ENCODE results near the gene DCST1.

Gene DCST1

DNA sequence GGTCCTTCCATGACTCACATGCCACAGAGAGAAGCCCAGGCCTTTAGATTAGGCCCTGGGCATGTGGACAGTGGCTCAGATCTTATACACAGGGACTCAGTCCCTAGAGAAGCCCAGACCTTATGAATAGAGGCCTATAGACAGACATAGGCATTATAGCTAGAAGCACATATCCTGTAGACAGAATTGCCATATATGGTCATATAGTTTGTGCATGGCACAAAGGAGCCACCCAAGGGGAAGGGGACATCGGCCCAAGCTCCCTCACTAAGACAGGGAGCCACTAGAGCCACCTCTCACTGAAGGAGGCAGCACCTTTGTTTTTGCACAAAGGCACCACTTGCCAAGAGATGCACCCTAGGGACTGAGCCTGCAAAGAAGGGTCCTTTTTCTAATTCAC lies 42.7 kb downstream of the DCST1 start:
- Histone ChIP-seq H3K27me3 (ENCODE audit: insufficient read depth, low read length) (peaks cover 1% of the 10 kb centered on the region), H3K9me3 (ENCODE audit: low read length) (no peaks in the 10 kb centered on the region), H3K4me1 (ENCODE audit: insufficient read depth, low read length) (peaks cover 48% of the 10 kb centered on the region), H3K36me3 (ENCODE audit: insufficient read depth, low read length) (no peaks in the 10 kb centered on the region), H3K4me3 (ENCODE audit: low read length) (no peak overlapping the region), H2AFZ (ENCODE audit: low read depth, low read length) (no peak overlapping the region)

DNA sequence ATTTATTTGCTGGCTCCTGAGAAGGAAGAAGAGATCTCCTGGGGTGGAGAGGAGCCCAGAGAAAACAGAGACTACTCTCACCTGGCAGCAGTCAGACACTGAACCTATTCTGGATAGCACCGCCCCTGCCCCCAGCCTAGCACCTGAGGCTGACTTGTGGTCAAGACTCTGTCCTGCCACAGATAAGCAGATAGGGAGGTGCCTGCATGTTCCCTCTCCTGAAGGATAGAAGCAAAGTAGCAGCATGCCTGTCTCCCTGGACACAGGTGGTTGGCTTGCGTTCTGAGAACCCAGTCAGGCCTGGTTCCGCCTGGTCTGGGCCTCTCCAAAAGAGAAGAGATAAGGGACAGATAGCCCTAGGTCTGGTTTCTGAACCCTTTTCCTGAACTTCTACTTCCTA lies 43.7 kb downstream of the DCST1 start:
- Histone ChIP-seq H3K36me3 (ENCODE audit: insufficient read depth, low read length) (no peaks in the 10 kb centered on the region), H3K9me3 (ENCODE audit: low read length) (no peaks in the 10 kb centered on the region), H3K27me3 (ENCODE audit: insufficient read depth, low read length) (peaks cover 4% of the 10 kb centered on the region), H3K4me1 (ENCODE audit: insufficient read depth, low read length) (peaks cover 47% of the 10 kb centered on the region), H3K4me3 (ENCODE audit: low read length) (no peak overlapping the region), H2AFZ (ENCODE audit: low read depth, low read length) (no peak overlapping the region)

DNA sequence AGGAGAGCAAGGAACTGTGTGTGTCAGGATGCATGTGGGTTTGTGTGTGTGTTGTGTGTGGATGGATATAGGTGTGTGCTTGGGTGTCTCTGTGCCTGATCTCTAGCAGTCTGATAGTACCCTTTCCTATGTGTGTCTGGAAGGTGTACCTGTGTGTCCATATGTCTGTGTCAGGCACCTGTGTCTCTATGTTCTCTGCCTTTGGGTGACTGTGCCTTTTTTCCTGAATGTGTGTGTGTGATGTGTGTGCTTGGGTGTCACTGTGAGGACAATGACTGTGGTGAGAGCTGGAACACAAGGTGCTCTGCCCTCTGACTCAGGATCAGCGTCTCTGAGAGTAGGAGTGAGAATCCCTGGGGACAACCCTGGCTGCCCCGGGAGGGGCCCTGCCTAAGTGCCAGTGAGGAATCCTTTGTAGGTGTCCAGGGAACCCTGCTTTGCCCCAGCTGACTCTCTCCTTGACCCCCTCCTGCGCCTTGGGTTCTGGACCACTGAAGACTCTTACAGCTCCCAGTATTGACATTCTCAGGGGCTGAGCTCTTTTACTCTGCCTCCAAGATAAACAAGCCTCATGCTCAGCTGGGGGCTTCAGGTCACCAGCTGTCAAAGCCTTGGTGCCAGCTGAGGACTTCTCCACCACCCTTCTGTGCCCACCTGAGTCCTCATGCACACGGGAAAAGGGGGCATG lies 44.3 kb downstream of the DCST1 start:
- Histone ChIP-seq H2AFZ (ENCODE audit: low read depth, low read length) (no peak overlapping the region), H3K27me3 (ENCODE audit: insufficient read depth, low read length) (peaks cover 10% of the 10 kb centered on the region), H3K9me3 (ENCODE audit: low read length) (no peaks in the 10 kb centered on the region), H3K36me3 (ENCODE audit: insufficient read depth, low read length) (no peaks in the 10 kb centered on the region), H3K4me1 (ENCODE audit: insufficient read depth, low read length) (peaks cover 52% of the 10 kb centered on the region), H3K4me3 (ENCODE audit: low read length) (peak overlapping the region; percentile 74)

DNA sequence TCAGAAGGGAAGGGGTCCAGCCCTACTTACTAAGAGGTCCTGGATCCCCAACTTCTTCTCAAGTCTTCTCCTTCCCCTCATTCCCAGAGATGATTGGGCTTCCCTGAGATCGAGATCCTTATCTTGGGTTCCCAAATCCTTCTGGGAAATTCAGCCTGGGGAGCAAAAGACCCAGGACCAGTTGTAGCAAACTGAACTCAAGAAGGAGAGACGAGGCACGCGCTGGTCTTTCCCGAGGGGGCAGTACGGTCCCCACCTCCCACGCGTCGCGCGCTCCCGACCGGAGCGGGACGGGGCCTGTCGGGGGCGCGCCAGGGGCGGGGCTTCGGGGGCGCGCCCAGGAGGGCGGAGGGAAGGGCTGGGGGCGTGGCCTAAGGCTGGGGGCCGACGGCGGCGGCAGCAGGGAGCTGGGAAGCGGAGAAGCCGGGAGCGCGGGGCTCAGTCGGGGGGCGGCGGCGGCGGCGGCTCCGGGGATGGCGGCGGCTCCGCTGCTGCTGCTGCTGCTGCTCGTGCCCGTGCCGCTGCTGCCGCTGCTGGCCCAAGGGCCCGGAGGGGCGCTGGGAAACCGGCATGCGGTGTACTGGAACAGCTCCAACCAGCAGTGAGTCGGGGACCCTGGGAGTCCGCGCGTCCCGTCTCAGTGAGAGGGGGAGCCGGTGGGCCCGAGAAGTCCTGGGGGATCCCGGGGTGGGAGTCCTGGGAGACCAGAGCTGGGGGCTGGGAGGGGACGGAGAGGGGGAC lies 45.0 kb downstream of the DCST1 start, which contains the start of gene EFNA3:
EFNA3 (plus strand) TSS at position 369 of the 741 bp plus-strand sequence; CDS start at position 474, 105 bp downstream.
- Histone ChIP-seq H3K4me1 (ENCODE audit: insufficient read depth, low read length) (peaks cover 58% of the 10 kb centered on the region), H3K36me3 (ENCODE audit: insufficient read depth, low read length) (no peaks in the 10 kb centered on the region), H3K4me3 (ENCODE audit: low read length) (peak within 1 kb of the TSS; percentile 74), H2AFZ (ENCODE audit: low read depth, low read length) (peak within 1 kb of the TSS; percentile 59), H3K27me3 (ENCODE audit: insufficient read depth, low read length) (peaks cover 15% of the 10 kb centered on the region), H3K9me3 (ENCODE audit: low read length) (no peaks in the 10 kb centered on the region)

DNA sequence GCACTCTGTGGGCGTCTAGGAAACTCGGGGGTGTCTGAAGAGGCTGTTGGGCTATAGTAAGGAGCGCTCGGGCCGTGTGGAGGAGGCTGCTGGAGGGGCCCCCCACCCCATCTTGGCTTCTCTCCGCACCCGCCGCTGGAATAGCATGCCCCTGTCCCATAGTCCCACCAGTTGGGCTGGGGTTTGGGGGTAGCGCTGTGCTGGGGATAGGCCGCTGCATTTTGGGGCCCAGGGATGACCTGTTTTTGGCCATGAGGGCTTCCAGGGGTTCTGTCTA lies 45.5 kb downstream of the DCST1 start:
- H3K27me3 ChIP-seq (ENCODE audit: insufficient read depth, low read length), result peaks cover 15% of the 10 kb centered on the region

DNA sequence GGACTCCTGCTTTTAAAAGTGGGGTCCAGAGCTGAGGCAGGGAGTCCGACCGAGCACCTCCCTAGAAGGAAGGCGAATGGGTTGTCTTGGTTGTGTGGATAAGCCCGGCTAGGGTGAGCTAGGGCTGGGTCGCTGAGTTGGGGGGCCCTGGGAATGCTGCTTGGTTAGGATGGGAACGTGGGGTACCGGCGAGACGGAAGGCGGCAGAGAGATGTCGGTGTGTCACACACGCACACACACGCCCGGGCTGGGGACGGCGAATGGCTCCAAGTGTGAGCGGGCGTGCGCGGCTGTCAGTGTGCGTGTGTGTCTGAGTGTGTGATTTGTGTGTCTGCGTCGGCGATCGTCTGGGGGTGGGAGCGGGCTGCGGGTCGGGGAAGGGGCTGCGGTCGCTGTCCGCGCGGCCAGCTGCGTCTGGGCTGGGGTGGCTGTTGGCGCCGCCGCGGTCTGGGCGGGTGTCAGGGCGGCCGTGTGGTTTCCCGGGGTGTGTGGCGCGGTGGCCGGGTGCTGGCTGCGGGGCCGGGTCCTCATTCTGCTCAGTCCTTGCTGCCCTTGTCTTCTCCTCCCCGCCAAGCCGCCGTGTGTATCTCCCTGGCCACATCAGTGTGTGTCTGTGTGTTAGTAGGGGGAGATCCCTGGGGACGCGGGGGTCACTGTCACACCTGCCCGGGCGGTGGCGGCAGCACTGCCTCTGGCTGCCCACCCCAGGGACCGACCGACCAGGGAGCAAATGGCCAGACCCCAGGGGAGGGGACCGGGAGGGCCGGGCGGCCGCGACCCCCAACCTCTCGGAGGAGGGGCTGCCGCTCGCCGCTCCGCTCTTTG lies 46.1 kb downstream of the DCST1 start:
- Histone ChIP-seq H3K36me3 (ENCODE audit: insufficient read depth, low read length) (no peaks in the 10 kb centered on the region), H3K27me3 (ENCODE audit: insufficient read depth, low read length) (peaks cover 15% of the 10 kb centered on the region), H3K4me1 (ENCODE audit: insufficient read depth, low read length) (peaks cover 66% of the 10 kb centered on the region), H3K9me3 (ENCODE audit: low read length) (no peaks in the 10 kb centered on the region), H2AFZ (ENCODE audit: low read depth, low read length) (peak overlapping the region; percentile 59), H3K4me3 (ENCODE audit: low read length) (peak overlapping the region; percentile 74)

More for the DNA sequence above, 45.5 kb downstream of the DCST1 start:
- Histone ChIP-seq H3K9me3 (ENCODE audit: low read length) (no peaks in the 10 kb centered on the region), H3K4me1 (ENCODE audit: insufficient read depth, low read length) (peaks cover 63% of the 10 kb centered on the region), H3K36me3 (ENCODE audit: insufficient read depth, low read length) (no peaks in the 10 kb centered on the region), H3K4me3 (ENCODE audit: low read length) (peak overlapping the region; percentile 74), H2AFZ (ENCODE audit: low read depth, low read length) (peak overlapping the region; percentile 6)

DNA sequence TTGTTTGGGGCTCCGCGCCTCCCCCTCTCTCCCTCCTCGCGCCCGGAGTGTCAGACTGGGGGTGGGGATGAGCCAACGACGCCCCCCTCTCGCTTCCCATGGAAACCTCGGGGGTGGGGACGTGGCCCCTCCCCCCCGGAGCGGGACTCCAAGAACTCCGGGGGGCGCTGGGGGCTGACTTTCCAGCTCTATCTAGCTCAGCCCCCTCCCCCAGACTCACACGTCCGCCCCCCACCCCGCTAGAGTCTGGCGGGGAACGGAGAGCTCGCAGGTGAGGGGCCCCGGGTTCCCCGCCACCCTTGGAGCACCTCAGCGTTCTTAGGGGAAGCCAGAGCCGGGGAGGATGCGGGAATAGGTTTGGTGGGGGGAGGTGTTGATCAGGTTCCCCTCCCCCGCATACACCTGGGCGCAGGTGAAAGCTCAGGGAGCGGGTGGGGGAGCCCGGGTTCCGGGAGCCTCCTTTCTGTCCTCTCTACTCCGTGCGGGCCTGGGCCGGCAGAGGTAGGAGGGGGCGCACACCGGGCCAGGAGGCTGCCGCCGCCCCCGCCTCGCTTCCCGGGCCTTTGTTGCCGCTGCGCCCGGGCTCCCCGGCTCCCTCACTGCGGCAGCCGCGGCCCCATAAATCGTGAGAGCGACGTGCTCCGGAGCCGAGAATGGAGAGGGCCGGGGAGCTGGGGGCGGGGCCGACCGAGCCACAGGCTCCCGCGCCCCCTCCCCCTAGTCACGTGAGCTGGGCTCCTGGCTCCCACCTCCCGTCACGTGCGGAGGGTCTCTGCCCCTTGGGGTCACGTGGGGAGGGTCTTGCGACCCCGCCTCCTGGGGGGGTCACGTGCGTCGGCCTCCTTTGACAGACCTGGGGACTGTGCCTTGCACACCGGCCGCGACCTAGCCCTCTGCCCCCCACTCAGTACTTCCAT lies 46.9 kb downstream of the DCST1 start:
- Histone ChIP-seq H2AFZ (ENCODE audit: low read depth, low read length) (peak overlapping the region; percentile 59), H3K27me3 (ENCODE audit: insufficient read depth, low read length) (peaks cover 15% of the 10 kb centered on the region), H3K4me3 (ENCODE audit: low read length) (peak overlapping the region; percentile 74), H3K4me1 (ENCODE audit: insufficient read depth, low read length) (peaks cover 65% of the 10 kb centered on the region), H3K9me3 (ENCODE audit: low read length) (no peaks in the 10 kb centered on the region), H3K36me3 (ENCODE audit: insufficient read depth, low read length) (no peaks in the 10 kb centered on the region)

DNA sequence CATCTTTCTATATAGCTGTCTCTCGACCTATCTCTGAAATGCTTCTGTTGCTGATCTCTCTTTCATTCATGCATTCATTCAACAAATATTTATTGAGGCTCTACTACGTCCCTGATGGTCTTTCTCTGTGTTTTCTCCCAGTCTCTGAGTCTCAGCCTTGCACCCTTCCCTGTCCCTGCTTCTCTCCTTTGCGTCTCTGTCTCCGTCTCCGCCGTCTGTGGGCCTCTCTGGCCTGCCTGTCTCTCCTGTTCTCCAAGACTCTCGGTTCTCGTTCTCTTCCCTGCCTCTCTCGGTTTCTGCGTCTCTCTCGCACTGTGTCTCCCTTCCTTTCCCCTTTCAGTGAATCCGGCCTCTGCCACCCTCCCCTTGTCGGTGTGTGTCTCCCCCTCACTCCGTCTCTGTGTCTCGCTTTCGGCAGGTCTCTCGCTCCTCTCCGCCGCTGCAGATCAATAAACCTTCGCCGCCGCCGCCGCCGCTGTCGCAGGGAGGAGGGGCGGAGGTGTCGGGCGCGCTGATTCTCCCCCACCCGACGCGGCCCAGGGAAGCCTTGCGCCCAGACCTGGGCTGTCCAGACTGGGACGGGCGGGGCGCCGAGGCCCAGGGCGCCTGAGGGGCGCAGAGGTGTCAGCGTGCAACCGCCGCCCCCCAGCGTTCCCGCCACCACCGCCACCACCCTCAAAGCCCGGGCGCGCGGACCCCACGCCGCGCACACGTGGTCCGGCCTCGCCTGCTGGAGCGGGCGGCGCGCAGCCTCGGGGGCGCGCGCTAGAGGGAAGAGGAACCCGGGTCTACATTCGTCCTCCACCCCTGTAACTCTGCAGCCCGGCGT lies 48.1 kb downstream of the DCST1 start:
- Histone ChIP-seq H3K4me1 (ENCODE audit: insufficient read depth, low read length) (peaks cover 56% of the 10 kb centered on the region), H3K9me3 (ENCODE audit: low read length) (no peaks in the 10 kb centered on the region), H2AFZ (ENCODE audit: low read depth, low read length) (peak overlapping the region; percentile 12), H3K4me3 (ENCODE audit: low read length) (peak overlapping the region; percentile 74), H3K36me3 (ENCODE audit: insufficient read depth, low read length) (peaks cover 2% of the 10 kb centered on the region), H3K27me3 (ENCODE audit: insufficient read depth, low read length) (peaks cover 15% of the 10 kb centered on the region)

DNA sequence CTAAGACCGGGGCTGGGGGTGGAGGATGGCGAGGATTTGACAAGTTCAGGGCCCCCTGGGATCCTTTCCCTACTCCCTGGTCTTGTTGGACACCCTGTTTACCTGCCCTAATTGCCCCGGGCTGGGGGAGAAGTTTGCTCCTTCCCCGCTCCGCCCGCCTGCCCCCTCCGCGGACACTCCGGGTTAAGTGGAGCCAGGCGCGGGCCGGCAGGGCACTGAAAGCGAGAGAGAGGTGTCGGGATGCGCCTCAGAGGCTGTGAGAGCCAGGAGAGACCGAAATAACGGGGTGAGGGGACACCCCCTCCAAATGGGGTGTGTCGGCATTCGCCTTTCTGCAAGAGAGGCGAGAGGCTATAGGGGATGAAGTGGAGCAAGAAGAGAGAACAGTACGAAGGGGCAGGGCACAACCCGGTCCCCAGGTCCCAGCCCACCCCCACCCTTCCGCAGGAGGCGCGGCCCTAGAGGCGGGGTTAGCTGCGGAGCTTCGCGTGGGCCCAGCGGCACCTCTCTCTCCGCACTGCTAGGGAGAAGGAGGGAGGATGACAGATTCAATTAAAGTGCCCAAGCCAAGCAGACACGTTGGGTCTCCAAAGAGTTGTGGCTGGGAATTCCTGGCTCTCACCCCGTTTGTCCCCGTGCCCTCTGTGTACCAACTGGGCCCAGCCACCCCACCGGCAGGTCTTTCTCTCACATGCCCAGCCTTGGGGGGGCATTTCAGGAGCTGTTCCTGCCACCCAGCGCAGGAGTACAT lies 48.9 kb downstream of the DCST1 start:
- Histone ChIP-seq H3K9me3 (ENCODE audit: low read length) (no peaks in the 10 kb centered on the region), H3K4me1 (ENCODE audit: insufficient read depth, low read length) (peaks cover 53% of the 10 kb centered on the region), H3K4me3 (ENCODE audit: low read length) (peak overlapping the region; percentile 8), H3K27me3 (ENCODE audit: insufficient read depth, low read length) (peaks cover 15% of the 10 kb centered on the region), H3K36me3 (ENCODE audit: insufficient read depth, low read length) (peaks cover 2% of the 10 kb centered on the region), H2AFZ (ENCODE audit: low read depth, low read length) (peak overlapping the region; percentile 12)

DNA sequence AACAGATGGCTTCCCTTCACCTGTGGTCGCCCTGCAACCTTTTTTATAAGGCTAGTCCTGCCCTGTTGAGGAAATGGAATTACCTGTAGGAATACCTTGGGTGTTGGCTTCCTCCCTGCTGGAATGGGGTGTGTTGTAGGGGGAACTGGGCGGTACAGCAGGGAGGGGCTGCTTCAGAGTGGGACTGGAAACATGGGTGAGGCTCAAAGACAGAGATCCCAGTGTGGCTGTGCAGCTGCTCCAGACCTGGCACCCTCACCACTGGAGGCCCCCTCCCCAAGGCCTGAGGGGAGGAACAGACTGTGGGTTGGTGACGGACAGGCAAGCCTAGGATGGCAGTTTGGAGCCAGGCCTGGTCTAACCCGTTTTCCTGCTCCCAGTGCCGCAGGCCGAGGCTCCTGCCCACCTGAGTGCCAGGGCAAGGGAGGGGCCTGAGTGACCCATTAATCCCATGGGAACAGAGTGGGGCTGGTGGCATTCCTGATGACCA lies 49.5 kb downstream of the DCST1 start:
- Histone ChIP-seq H3K27me3 (ENCODE audit: insufficient read depth, low read length) (peaks cover 15% of the 10 kb centered on the region), H3K36me3 (ENCODE audit: insufficient read depth, low read length) (peaks cover 2% of the 10 kb centered on the region), H3K4me1 (ENCODE audit: insufficient read depth, low read length) (peaks cover 52% of the 10 kb centered on the region), H2AFZ (ENCODE audit: low read depth, low read length) (no peak overlapping the region), H3K4me3 (ENCODE audit: low read length) (no peak overlapping the region), H3K9me3 (ENCODE audit: low read length) (no peaks in the 10 kb centered on the region)
